IMR-90 (cell line): ENCODE results near the gene WEE1. TPM values are rescaled to one million over a fixed set of nuclear protein-coding genes. Genes with fewer than 3 reads are reported as not detected.

ENCODE experiments used
- ATAC-seq: fragments of 200-7000 bp; cut with Tn5 transposase; 2 replicates; pipeline ENCODE4 v1.9.1; 2020; ENCODE audit warnings: low read depth, mild to moderate bottlenecking, moderate library complexity
- BruUV-seq: library from RNA; stranded (reverse); fragments of 400-500 nt; replicated peaks from 2 replicates; lab custom pipeline; 2021; lab: Mats Ljungman, UMichigan
- CTCF ChIA-PET: fragments of 300-600 bp; formaldehyde crosslinking; extraction: SDS; loops from one replicate; lab custom pipeline; 2021; ENCODE audit warnings: antibody characterized with exemption; lab: Yijun Ruan, JAX
- POLR2A ChIA-PET: fragments of 300-600 bp; sonication (Branson Sonifier 250); formaldehyde crosslinking; loops from one replicate; lab custom pipeline; 2022; ENCODE audit warnings: antibody characterized with exemption; ENCODE audit not compliant: unreplicated experiment; lab: Charles Lee
- DNase-seq: peaks from one replicate; pipeline ENCODE4 v3.0.0; 2013
- H2AFZ ChIP-seq: replicated peaks from 2 replicates; pipeline ENCODE3; 2013; ENCODE audit warnings: low read length, mild to moderate bottlenecking; ENCODE audit not compliant: poor library complexity
- H2AK5ac ChIP-seq: 2 replicates; pipeline ENCODE4 v1.6.1; 2013; ENCODE audit warnings: low read depth, low read length, inconsistent platforms
- H2AK9ac ChIP-seq: replicated peaks from 2 replicates; pipeline ENCODE3; 2013; ENCODE audit warnings: mild to moderate bottlenecking, low read depth, low read length, moderate library complexity; ENCODE audit not compliant: poor library complexity
- H2BK120ac ChIP-seq: 2 replicates; pipeline ENCODE4 v1.6.1; 2013; ENCODE audit warnings: low read depth, low read length, inconsistent platforms
- H2BK15ac ChIP-seq: 3 replicates; pipeline ENCODE4 v1.6.1; 2013; ENCODE audit warnings: low read depth, low read length, inconsistent platforms
- H2BK20ac ChIP-seq: 2 replicates; pipeline ENCODE4 v1.6.1; 2013; ENCODE audit warnings: low read depth, mild to moderate bottlenecking, inconsistent platforms, low read length, moderate library complexity
- H2BK5ac ChIP-seq: 2 replicates; pipeline ENCODE4 v1.6.1; 2013; ENCODE audit warnings: mild to moderate bottlenecking, low read depth, low read length, inconsistent platforms; ENCODE audit not compliant: poor library complexity, severe bottlenecking
- H3K14ac ChIP-seq: replicated peaks from 2 replicates; pipeline ENCODE4 v1.6.1; 2013; ENCODE audit warnings: low read depth, low read length, inconsistent platforms
- H3K18ac ChIP-seq: 2 replicates; pipeline ENCODE4 v1.6.1; 2013; ENCODE audit warnings: low read depth, low read length, control low read depth
- H3K23ac ChIP-seq: 2 replicates; pipeline ENCODE4 v1.6.1; 2013; ENCODE audit warnings: low read depth, low read length, inconsistent platforms
- H3K27ac ChIP-seq: 2 replicates; pipeline ENCODE4 v1.5.1; 2013; ENCODE audit warnings: mild to moderate bottlenecking, control low read depth, low read length; ENCODE audit not compliant: insufficient read depth
- H3K27me3 ChIP-seq: 2 replicates; pipeline ENCODE4 v1.6.1; 2013; ENCODE audit warnings: low read length; ENCODE audit not compliant: control insufficient read depth, insufficient read depth
- H3K36me3 ChIP-seq: 2 replicates; pipeline ENCODE4 v1.6.1; 2013; ENCODE audit warnings: low read length, mixed read lengths; ENCODE audit not compliant: control insufficient read depth, insufficient read depth
- H3K4ac ChIP-seq: 2 replicates; pipeline ENCODE4 v1.6.1; 2013; ENCODE audit warnings: low read depth, low read length, inconsistent platforms
- H3K4me1 ChIP-seq: 2 replicates; pipeline ENCODE4 v1.6.1; 2013; ENCODE audit warnings: low read length, mixed read lengths; ENCODE audit not compliant: control insufficient read depth, insufficient read depth
- H3K4me2 ChIP-seq: 2 replicates; pipeline ENCODE4 v1.6.1; 2013; ENCODE audit warnings: low read depth, mild to moderate bottlenecking, control low read depth, low read length, moderate library complexity
- H3K4me3 ChIP-seq: 2 replicates; pipeline ENCODE4 v1.5.1; 2013; ENCODE audit warnings: low read depth, mild to moderate bottlenecking, control low read depth, low read length, moderate library complexity; ENCODE audit not compliant: insufficient read depth
- H3K56ac ChIP-seq: 2 replicates; pipeline ENCODE4 v1.6.1; 2013; ENCODE audit warnings: low read length, inconsistent platforms; ENCODE audit not compliant: insufficient read depth; ENCODE audit errors: extremely low read depth
- H3K79me1 ChIP-seq, 2 experiments: 2 replicates each; pipeline ENCODE4 v1.6.1; 2013; ENCODE audit warnings: low read length in 2 of 2, inconsistent platforms in 1 of 2, low read depth in 1 of 2
- H3K9ac ChIP-seq: 2 replicates; pipeline ENCODE4 v1.6.1; 2013; ENCODE audit warnings: low read depth, low read length, control low read depth
- H3K9me1 ChIP-seq: 2 replicates; pipeline ENCODE4 v1.6.1; 2013; ENCODE audit warnings: low read length, inconsistent platforms; ENCODE audit not compliant: insufficient read depth
- H3K9me3 ChIP-seq: 2 replicates; pipeline ENCODE4 v1.6.1; 2013; ENCODE audit warnings: low read length; ENCODE audit not compliant: control insufficient read depth, insufficient read depth
- H4K20me1 ChIP-seq: 2 replicates; pipeline ENCODE4 v1.6.1; 2013; ENCODE audit warnings: low read length, inconsistent platforms; ENCODE audit not compliant: insufficient read depth
- H4K5ac ChIP-seq: 2 replicates; pipeline ENCODE4 v1.6.1; 2013; ENCODE audit warnings: mild to moderate bottlenecking, low read depth, low read length, control low read depth
- H4K8ac ChIP-seq, 2 experiments: 2 replicates each; pipeline ENCODE4 v1.6.1; 2013; ENCODE audit warnings: low read depth in 2 of 2, low read length in 2 of 2, control low read depth in 1 of 2, inconsistent platforms in 1 of 2
- H4K91ac ChIP-seq: 2 replicates; pipeline ENCODE4 v1.6.1; 2013; ENCODE audit warnings: low read depth, low read length, inconsistent platforms; ENCODE audit not compliant: insufficient read depth
- BHLHE40 ChIP-seq: fragments of 150-350 bp; IDR thresholded peaks from 2 replicates; pipeline ENCODE4 v1.6.1; 2016; ENCODE audit warnings: mild to moderate bottlenecking, low read depth, low read length
- CEBPB ChIP-seq: IDR thresholded peaks from 2 replicates; pipeline ENCODE4 v1.6.1; 2012; ENCODE audit warnings: low read depth, low read length, improper control_type of control experiment
- CTCF ChIP-seq: conservative IDR thresholded peaks from 2 replicates; pipeline ENCODE4 v1.5.1; 2012; ENCODE audit warnings: mild to moderate bottlenecking, low read depth, low read length, improper control_type of control experiment
- FOS ChIP-seq: fragments of 150-350 bp; IDR thresholded peaks from 2 replicates; pipeline ENCODE4 v1.6.1; 2016; ENCODE audit warnings: low read depth, low read length
- MXI1 ChIP-seq: IDR thresholded peaks from 2 replicates; pipeline ENCODE4 v1.6.1; 2012; ENCODE audit warnings: low read depth, mild to moderate bottlenecking, low read length, moderate library complexity, borderline replicate concordance
- NFE2L2 ChIP-seq: fragments of 150-350 bp; IDR thresholded peaks from 2 replicates; pipeline ENCODE4 v1.6.1; 2016; ENCODE audit warnings: low read depth, mild to moderate bottlenecking, low read length
- RCOR1 ChIP-seq: IDR thresholded peaks from 2 replicates; pipeline ENCODE4 v1.6.1; 2012; ENCODE audit warnings: mild to moderate bottlenecking, low read length, improper control_type of control experiment; ENCODE audit not compliant: insufficient replicate concordance
- WGBS, 2 experiments: methylation state at CpG; one replicate each; pipeline versions ENCODE4 v1.1.5 to v1.1.7; 2013; ENCODE audit warnings: missing lambda C conversion rate in 2 of 2; ENCODE audit not compliant: insufficient read length in 1 of 2; ENCODE audit errors: extremely low coverage in 2 of 2; 5-methylcytosine and 5-hydroxymethylcytosine counted together
- dilution Hi-C: fragments of 300-500 bp; cut with HindIII; formaldehyde crosslinking; loops from one replicate; pipeline ENCODE4 v1.14.3; 2018; ENCODE audit warnings: low sequenced_read_pairs; ENCODE audit not compliant: unreplicated experiment
- in situ Hi-C: fragments of 300-500 bp; cut with MboI; formaldehyde crosslinking; loops from 3 replicates; pipeline ENCODE4 v1.14.3; 2019; ENCODE audit warnings: low sequenced_read_pairs, inconsistent platforms, mixed read lengths
- intact Hi-C: fragments of 100-400 bp; cut with micrococcal nuclease; formaldehyde crosslinking; loops from 2 replicates; pipeline ENCODE4 v1.10.0; 2022
- polyA plus RNA-seq, 3 experiments: library from polyadenylated mRNA; depleted of rRNA; stranded (reverse); fragments of >200 nt; gene quantifications; 2 replicates each; pipeline ENCODE4 v1.2.3, GENCODE V29; 2012; ENCODE audit warnings: low replicate concordance in 1 of 3
- total RNA-seq: library from RNA; depleted of rRNA; stranded (reverse); fragments of >200 nt; gene quantifications from 2 replicates; pipeline ENCODE4 v1.2.3, GENCODE V29; 2012
- TF ChIP-seq, protein P1 (sequence below): fragments of 150-350 bp; IDR thresholded peaks from 2 replicates; pipeline ENCODE4 v1.6.1; 2016; ENCODE audit warnings: low read depth, mild to moderate bottlenecking, low read length, moderate library complexity, borderline replicate concordance

The WEE1 gene
- total and polyA plus RNA-seq, 2 of the 4 experiments (the other 2 are of a cell fraction), result 26.5 to 29.2 TPM

DNA sequence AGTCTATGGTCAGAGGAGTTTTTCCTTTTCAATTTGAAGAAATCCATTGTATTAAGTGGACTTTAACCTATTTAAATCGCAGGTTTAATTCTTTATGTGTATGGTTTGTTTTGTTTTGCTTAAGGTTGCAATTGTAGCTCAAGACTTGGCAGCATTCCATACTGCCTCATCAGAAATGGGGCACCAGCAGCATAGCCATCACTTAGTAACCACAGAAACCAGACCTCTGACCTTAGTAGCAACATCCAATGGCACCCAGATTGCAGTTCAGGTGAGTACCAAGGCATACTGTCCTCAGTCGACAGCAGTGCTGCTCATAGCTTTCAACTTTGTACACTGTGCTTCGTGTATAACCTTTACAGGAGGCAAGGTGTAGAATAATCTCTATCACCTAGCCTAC lies 48.4 kb upstream of the WEE1 start:
- POLR2A ChIA-PET, result no interaction called here
- dilution Hi-C loops, result no loop called here
- TF ChIP-seq, protein P1, sequence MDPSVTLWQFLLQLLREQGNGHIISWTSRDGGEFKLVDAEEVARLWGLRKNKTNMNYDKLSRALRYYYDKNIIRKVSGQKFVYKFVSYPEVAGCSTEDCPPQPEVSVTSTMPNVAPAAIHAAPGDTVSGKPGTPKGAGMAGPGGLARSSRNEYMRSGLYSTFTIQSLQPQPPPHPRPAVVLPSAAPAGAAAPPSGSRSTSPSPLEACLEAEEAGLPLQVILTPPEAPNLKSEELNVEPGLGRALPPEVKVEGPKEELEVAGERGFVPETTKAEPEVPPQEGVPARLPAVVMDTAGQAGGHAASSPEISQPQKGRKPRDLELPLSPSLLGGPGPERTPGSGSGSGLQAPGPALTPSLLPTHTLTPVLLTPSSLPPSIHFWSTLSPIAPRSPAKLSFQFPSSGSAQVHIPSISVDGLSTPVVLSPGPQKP, result no peak
- TF ChIP-seq CTCF (no peak), BHLHE40 (no peak), NFE2L2 (no peak), FOS (no peak), RCOR1 (no peak), CEBPB (no peak), MXI1 (no peak)

More for the DNA sequence above, 48.4 kb upstream of the WEE1 start:
- H3K9ac ChIP-seq, result no peak overlapping the region
- in situ Hi-C loops, result no loop called here
- no peak overlapping the region for H4K91ac ChIP-seq
- H3K36me3 ChIP-seq, result peaks cover 4% of the 10 kb centered on the region; the same call in 1 of the 2 replicates
- H4K5ac ChIP-seq, result no peak overlapping the region
- no peak overlapping the region for H2AFZ ChIP-seq
- CTCF ChIA-PET, result interaction anchor here (1.0 kb wide), 1 partner anchor 10 kb away, joined by 5 read pairs; no protein-coding TSS in a partner anchor
- no peak overlapping the region for H3K4me3 ChIP-seq
- H3K79me1 ChIP-seq, result peaks cover 0 to 7% of the 10 kb centered on the region in 2 experiments; a peak in 3 of 4 replicates
- H2BK5ac ChIP-seq, result no peak overlapping the region
- H3K18ac ChIP-seq, result no peak overlapping the region
- intact Hi-C loops, result no loop called here
- ATAC-seq (no peak), DNase-seq (peak; percentile 25)
- H2BK20ac ChIP-seq, result no peak overlapping the region
- H3K9me1 ChIP-seq, result peaks cover 5% of the 10 kb centered on the region
- no peak overlapping the region for H3K27ac ChIP-seq
- H2AK9ac ChIP-seq, result no peak overlapping the region
- no peak overlapping the region for H4K8ac ChIP-seq
- H2AK5ac ChIP-seq, result peak overlapping the region; percentile 42; the same call in 1 of the 2 replicates
- peak overlapping the region; percentile 45 for H3K14ac ChIP-seq
- H3K23ac ChIP-seq, result no peak overlapping the region
- no CpG with 5 or more reads among the region's 3 CpGs for WGBS, 2 experiments
- H4K20me1 ChIP-seq, result no peaks in the 10 kb centered on the region
- H2BK15ac ChIP-seq, result no peak overlapping the region
- H3K4me2 ChIP-seq, result no peak overlapping the region
- H3K4ac ChIP-seq, result no peak overlapping the region
- no TSS peak for BruUV-seq
- H3K9me3 ChIP-seq, result no peaks in the 10 kb centered on the region
- no peak overlapping the region for H3K56ac ChIP-seq
- no peaks in the 10 kb centered on the region for H3K27me3 ChIP-seq
- peaks cover 7% of the 10 kb centered on the region for H3K4me1 ChIP-seq
- no peak overlapping the region for H2BK120ac ChIP-seq
